HEK293 (cell line): ENCODE results near the gene C20orf173.

ENCODE experiments used
- CTCF ChIP-seq: fragments of 450-650 bp; formaldehyde crosslinking; IDR thresholded peaks from 2 replicates; pipeline ENCODE4 v1.5.1; 2016; ENCODE audit warnings: missing biosample characterization, missing genetic modification characterization
- REST ChIP-seq: fragments of 450-650 bp; formaldehyde crosslinking; IDR thresholded peaks from 2 replicates; pipeline ENCODE4 v1.5.1; 2016; ENCODE audit warnings: missing biosample characterization, missing genetic modification characterization
- SETDB1 ChIP-seq: IDR thresholded peaks from one replicate; pipeline ENCODE4 v1.6.1; 2017; ENCODE audit warnings: mild to moderate bottlenecking, low read length, moderate library complexity, mixed read lengths; ENCODE audit not compliant: insufficient read length
- SP2 ChIP-seq: fragments of 450-650 bp; formaldehyde crosslinking; IDR thresholded peaks from 2 replicates; pipeline ENCODE4 v1.5.1; 2016; ENCODE audit warnings: missing biosample characterization, missing genetic modification characterization
- SP3 ChIP-seq: fragments of 450-650 bp; formaldehyde crosslinking; IDR thresholded peaks from 2 replicates; pipeline ENCODE4 v1.5.1; 2016; ENCODE audit warnings: missing biosample characterization, missing genetic modification characterization
- YY1 ChIP-seq: fragments of 450-650 bp; formaldehyde crosslinking; IDR thresholded peaks from 2 replicates; pipeline ENCODE4 v1.5.1; 2018; ENCODE audit warnings: missing biosample characterization, missing genetic modification characterization
- ZBTB49 ChIP-seq: fragments of 450-650 bp; formaldehyde crosslinking; IDR thresholded peaks from 2 replicates; pipeline ENCODE4 v1.5.1; 2016; ENCODE audit warnings: missing biosample characterization, missing genetic modification characterization, low read depth
- ZEB2 ChIP-seq: fragments of 450-650 bp; formaldehyde crosslinking; IDR thresholded peaks from 2 replicates; pipeline ENCODE4 v1.5.1; 2016; ENCODE audit warnings: missing biosample characterization, missing genetic modification characterization
- ZNF121 ChIP-seq: fragments of 450-650 bp; formaldehyde crosslinking; IDR thresholded peaks from 2 replicates; pipeline ENCODE4 v1.5.1; 2016; ENCODE audit warnings: missing biosample characterization, missing genetic modification characterization
- ZNF133 ChIP-seq: fragments of 450-650 bp; formaldehyde crosslinking; IDR thresholded peaks from 2 replicates; pipeline ENCODE4 v1.5.1; 2016; ENCODE audit warnings: missing biosample characterization, missing genetic modification characterization
- ZNF16 ChIP-seq: fragments of 450-650 bp; formaldehyde crosslinking; IDR thresholded peaks from 2 replicates; pipeline ENCODE4 v1.5.1; 2016; ENCODE audit warnings: low read depth, missing biosample characterization, missing genetic modification characterization
- ZNF274 ChIP-seq, 2 experiments: fragments of 200-500 bp in 1 of 2; fragments of 450-650 bp in 1 of 2; sonication (Bioruptor generic) in 1 of 2; formaldehyde crosslinking in 1 of 2; IDR thresholded peaks; 2 replicates each; pipeline versions ENCODE4 v1.5.1 to v1.6.1; 2014 to 2016; ENCODE audit warnings: borderline replicate concordance in 1 of 2, inconsistent platforms in 1 of 2, low read length in 1 of 2, missing biosample characterization in 1 of 2, missing genetic modification characterization in 1 of 2
- ZNF514 ChIP-seq: fragments of 450-650 bp; formaldehyde crosslinking; IDR thresholded peaks from 2 replicates; pipeline ENCODE4 v1.5.1; 2016; ENCODE audit warnings: missing biosample characterization, missing genetic modification characterization
- ZNF623 ChIP-seq: fragments of 450-650 bp; formaldehyde crosslinking; IDR thresholded peaks from 2 replicates; pipeline ENCODE4 v1.5.1; 2016; ENCODE audit warnings: missing biosample characterization, missing genetic modification characterization

GRCh38 chr20:35561268-35561667 is 31.8 kb upstream of the C20orf173 start:
- TF ChIP-seq SP2 (tag by site-specific recombination) = no peak
- TF ChIP-seq ZNF133 (tag by site-specific recombination) = no peak
- TF ChIP-seq ZNF274 (IDR thresholded peaks at IDR 0.05; ENCODE audit: low read length) = no peak
- TF ChIP-seq ZNF274 (tag by site-specific recombination; IDR thresholded peaks at IDR 0.05; ENCODE audit: borderline replicate concordance) = no peak
- no peak for TF ChIP-seq ZEB2 (tag by site-specific recombination)
- TF ChIP-seq ZBTB49 (tag by site-specific recombination) = no peak
- TF ChIP-seq YY1 = no peak
- peak; percentile 63 for TF ChIP-seq CTCF (tag by site-specific recombination)
- TF ChIP-seq ZNF121 (tag by site-specific recombination) = no peak
- no peak for TF ChIP-seq ZNF16 (tag by site-specific recombination)
- TF ChIP-seq ZNF514 = no peak
- TF ChIP-seq SP3 (tag by site-specific recombination) = no peak
- no peak for TF ChIP-seq ZNF623 (tag by site-specific recombination)
- no peak for TF ChIP-seq REST
- no peak for TF ChIP-seq SETDB1
